GM13977 (cell line): Measurements from ENCODE around the gene UBR7.
"Not testable (repeated sequence)": the region's sequence is repeated elsewhere in the genome, so short reads cannot be mapped to it uniquely, and the experiment has no call there.

Experiments used
- DNase-seq: peaks from one replicate; pipeline ENCODE4 v3.0.0; 2012; ENCODE audit warnings: low spot score
- CTCF ChIP-seq: IDR thresholded peaks from 2 replicates; pipeline ENCODE4 v1.5.1; 2012; ENCODE audit warnings: mild to moderate bottlenecking, control low read depth; ENCODE audit not compliant: insufficient read depth; ENCODE audit errors: extremely low read depth, missing control alignments
- in situ Hi-C: fragments of 300-500 bp; cut with MboI; formaldehyde crosslinking; loops from one replicate; pipeline ENCODE4 v1.12.0; 2022; ENCODE audit warnings: low sequenced_read_pairs, low pct_unique_long_range_greater_than_20kb, mixed read lengths, inconsistent platforms; ENCODE audit not compliant: unreplicated experiment

The UBR7 gene

GRCh38 chr14:93171376-93171775 lies 35.7 kb upstream of the UBR7 start:
- TF ChIP-seq CTCF, result no peak
- in situ Hi-C loops, result no loop called here
- DNase-seq, result no peak

GRCh38 chr14:93173943-93174395 lies 33.1 kb upstream of the UBR7 start:
- in situ Hi-C loops, result no loop called here
- DNase-seq, result no peak

GRCh38 chr14:93174731-93175130 lies 32.3 kb upstream of the UBR7 start:
- in situ Hi-C loops, DNase-seq: not testable (repeated sequence)

More at GRCh38 chr14:93173943-93174395, 33.1 kb upstream of the UBR7 start:
- TF ChIP-seq CTCF, result no peak

- no peak for DNase-seq
- in situ Hi-C loops, result no loop called here
- no peak for TF ChIP-seq CTCF
These were observed 31.6 kb upstream of the UBR7 start for GRCh38 chr14:93175492-93175891.

GRCh38 chr14:93183596-93184317 lies 23.3 kb upstream of the UBR7 start:
- peak; percentile 33 for DNase-seq
- in situ Hi-C loops, result no loop called here
- TF ChIP-seq CTCF, result no peak

- DNase-seq, result peak; percentile 96
- in situ Hi-C loops, result no loop called here
- TF ChIP-seq CTCF, result peak; percentile 26
These were observed 22.4 kb upstream of the UBR7 start, which contains the start of the genes LYSET and MOAP1 for GRCh38 chr14:93184391-93185348. TSS of gene LYSET (plus strand) at chr14:93185317. CDS start at chr14:93185406, 89 bp downstream. TSS of gene MOAP1 (minus strand) at chr14:93184897. CDS start at chr14:93184242, 655 bp downstream.
